GM18868 (cell line): Measurements from ENCODE around the gene PLEKHG5.

ENCODE experiments used
- ATAC-seq: cut with Tn5 transposase; IDR thresholded peaks from one replicate; pipeline ENCODE4 v1.9.1; 2021; ENCODE audit warnings: mild to moderate bottlenecking, moderate library complexity; ENCODE audit not compliant: unreplicated experiment

The PLEKHG5 gene

GRCh38 chr1:6491480-6491962, at the start of gene PLEKHG5:
Gene PLEKHG5 (minus strand): TSS chr1:6491667. CDS start chr1:6477571, 14,096 bp downstream.
- no peak for ATAC-seq

GRCh38 chr1:6538956-6539355, 47.5 kb upstream of the PLEKHG5 start:
- ATAC-seq: no peak

GRCh38 chr1:6536291-6536690, 44.8 kb upstream of the PLEKHG5 start:
- no peak for ATAC-seq

- ATAC-seq: no peak
These were observed 43.7 kb upstream of the PLEKHG5 start for GRCh38 chr1:6535214-6535613.

- no peak for ATAC-seq
These were observed 42.9 kb upstream of the PLEKHG5 start for GRCh38 chr1:6534248-6534822.

- no peak for ATAC-seq
These were observed 40.5 kb upstream of the PLEKHG5 start for GRCh38 chr1:6531996-6532395.

- ATAC-seq: no peak
These were observed 39.2 kb upstream of the PLEKHG5 start for GRCh38 chr1:6530504-6531160.

- no peak for ATAC-seq
These were observed 37.0 kb upstream of the PLEKHG5 start for GRCh38 chr1:6528492-6528891.

- ATAC-seq: no peak
These were observed 34.8 kb upstream of the PLEKHG5 start for GRCh38 chr1:6526316-6526715.

GRCh38 chr1:6523566-6523965, 32.1 kb upstream of the PLEKHG5 start:
- ATAC-seq: no peak

GRCh38 chr1:6521536-6521935, 30.1 kb upstream of the PLEKHG5 start:
- ATAC-seq: no peak

GRCh38 chr1:6519935-6520671, 28.6 kb upstream of the PLEKHG5 start:
- ATAC-seq: no peak

- ATAC-seq: no peak
These were observed 28.0 kb upstream of the PLEKHG5 start for GRCh38 chr1:6519491-6519934.

- no peak for ATAC-seq
These were observed 26.0 kb upstream of the PLEKHG5 start for GRCh38 chr1:6517435-6517851.

- no peak for ATAC-seq
These were observed 24.3 kb upstream of the PLEKHG5 start for GRCh38 chr1:6515771-6516170.

- no peak for ATAC-seq
These were observed 21.9 kb upstream of the PLEKHG5 start for GRCh38 chr1:6513320-6513801.

- ATAC-seq: no peak
These were observed 21.4 kb upstream of the PLEKHG5 start for GRCh38 chr1:6512908-6513280.

GRCh38 chr1:6512245-6512907, 20.9 kb upstream of the PLEKHG5 start:
- no peak for ATAC-seq

- ATAC-seq: no peak
These were observed 20.2 kb upstream of the PLEKHG5 start for GRCh38 chr1:6511561-6512244.

- no peak for ATAC-seq
These were observed 19.6 kb upstream of the PLEKHG5 start for GRCh38 chr1:6511056-6511455.

- ATAC-seq: no peak
These were observed 19.0 kb upstream of the PLEKHG5 start for GRCh38 chr1:6510493-6510892.
